Heart right ventricle (tissue), 16 donors: ENCODE data around the gene SERTAD4. TPM values are rescaled to one million over a fixed set of nuclear protein-coding genes. Genes with fewer than 3 reads are reported as not detected.

Experiments used
- ATAC-seq, 8 donors: fragments of 200-7000 bp; cut with Tn5 transposase; one replicate each; pipeline ENCODE4 v1.9.1; 2020; ENCODE audit warnings: mild to moderate bottlenecking in 8 of 8, moderate library complexity in 8 of 8, moderate number of reproducible peaks in 1 of 8
- DNase-seq, 2 donors: peaks; one replicate each; pipeline ENCODE4 v3.0.0-alpha.2; 2020
- H3K27ac ChIP-seq, 10 donors: fragments of 200-600 bp; sonication (generic) in 2 of 10; one replicate each; pipeline versions ENCODE4 v1.5.0 to v1.8.0; 2020 to 2022; ENCODE audit warnings: mild to moderate bottlenecking in 3 of 10
- H3K27me3 ChIP-seq, 7 donors: fragments of 200-600 bp; one replicate each; pipeline ENCODE4 v1.8.0; 2021 to 2022; ENCODE audit warnings: mild to moderate bottlenecking in 2 of 7
- H3K36me3 ChIP-seq, 9 donors: fragments of 200-600 bp; sonication (generic) in 1 of 9; one replicate each; pipeline versions ENCODE4 v1.5.0 to v1.8.0; 2020 to 2022; ENCODE audit warnings: mild to moderate bottlenecking in 2 of 9
- H3K4me1 ChIP-seq, 9 donors: fragments of 200-600 bp; sonication (generic) in 1 of 9; one replicate each; pipeline versions ENCODE4 v1.5.0 to v1.8.0; 2020 to 2022; ENCODE audit warnings: mild to moderate bottlenecking in 4 of 9
- H3K4me3 ChIP-seq, 10 donors: fragments of 200-600 bp; sonication (generic) in 2 of 10; one replicate each; pipeline versions ENCODE4 v1.5.0 to v1.8.0; 2020 to 2022; ENCODE audit warnings: mild to moderate bottlenecking in 7 of 10, moderate library complexity in 2 of 10
- H3K9me3 ChIP-seq, 11 donors: fragments of 200-600 bp in 10 of 11; sonication (generic) in 2 of 11; one replicate each; pipeline versions ENCODE4 v1.5.0 to v1.8.0; 2013 to 2022; ENCODE audit warnings: mild to moderate bottlenecking in 2 of 11, control low read depth in 1 of 11, moderate library complexity in 1 of 11
- CTCF ChIP-seq, 9 donors: fragments of 200-600 bp; sonication (generic) in 2 of 9; IDR thresholded peaks; one replicate each; pipeline versions ENCODE4 v1.5.0 to v1.8.0; 2021 to 2022; ENCODE audit warnings: antibody characterized with exemption in 9 of 9, mild to moderate bottlenecking in 5 of 9, moderate library complexity in 1 of 9
- WGBS, 2 donors: extraction: QIAGEN DNeasy Blood & Tissue Kit; methylation state at CpG; one replicate each; pipeline ENCODE4 v1.1.7; 2013; ENCODE audit warnings: inconsistent platforms in 1 of 2; 5-methylcytosine and 5-hydroxymethylcytosine counted together
- intact Hi-C, 10 donors: fragments of 100-400 bp; cut with DNase I; formaldehyde crosslinking; loops; one replicate each; pipeline versions ENCODE4 v1.11.1 to v1.14.2; 2022
- polyA plus RNA-seq, 2 donors: library from polyadenylated mRNA; stranded (reverse); fragments of 200-250 nt; gene quantifications; one replicate each; pipeline ENCODE4 v1.2.3, GENCODE V29; 2013
- total RNA-seq, 10 donors: library from RNA; stranded (reverse); fragmentation: NEBNext Ultra II Directional in 3 of 10; extraction: Animal tissue kit (Norgen Biotek cat#: 25700) in 3 of 10; gene quantifications; one replicate each; pipeline versions ENCODE4 v1.2.1 to v1.2.4, GENCODE V29; 2021 to 2023
- donor health status: Arrhythmogenic right ventricular cardiomyopathy.
- donor health status: ischemic (EF 13 %, LVEDD 7.1; RV severe dilation, severe dysfunction).
- donor health status: healthy with polysubstance abuse.
- donor health status: DM: no; HTN: yes; CAD: no.
- donor health status: DM: no; HTN: no; CAD: no.
- donor health status: ischemic (EF 25% LVEDD 6.9; RV normal size, moderate dysfunction).
- donor health status: ischemic (EF 25% LVEDD 5.7; RV mildly dilated, moderate dysfunction).
- donor health status: healthy.
- donor health status: DM: yes; HTN: yes; CAD: no.
- donor health status: Ischemic cardiomyopathy.
- donor health status: ischemic (EF 35%, LVEDD 5.7; RV mildly dilated, moderate dysfunction).
- donor health status: nonischemic (EF 11% LVEDD 7.7; RV severe dilation, severe dysfunction).
- donor health status: DM: yes; HTN: yes; CAD: no.
- donor health status: PGD.
- donor health status: ischemic (EF 29% LVEDD 5.4; RV normal size, mild dysfunction).
- donor health status: nonischemic (EF 23%, LVEDD 6.1; RV moderate dilation, normal function).

The SERTAD4 gene
- total and polyA plus RNA-seq, 12 donors, result 1.5 to 5.4 (median 2.4) TPM

GRCh38 chr1:210237479-210237878 is 4.9 kb downstream of the SERTAD4 start:
- intact Hi-C loops, result loop anchor here in 4 of 10 donors (5.0 to 10.0 kb wide), 2 partner anchors 55 to 57 kb away; no protein-coding TSS in a partner anchor
- WGBS, 2 donors, result 57 to 67% methylated on average over 5 of the region's 5 CpGs
- Histone ChIP-seq H3K36me3 (peaks cover 0 to 12% (median 0%) of the 10 kb centered on the region in 9 donors), H3K4me3 (peak overlapping the region in 8 of 10 donors; percentile 3 to 39 (median 18)), H3K4me1 (peaks cover 0 to 46% (median 37%) of the 10 kb centered on the region in 9 donors), H3K27ac (peak overlapping the region; percentile 7 to 96 (median 63)), H3K9me3 (no peaks in the 10 kb centered on the region), H3K27me3 (peaks cover 0 to 58% (median 3%) of the 10 kb centered on the region in 7 donors)
- no peak for TF ChIP-seq CTCF (IDR thresholded peaks at IDR 0.05)
- ATAC-seq (no peak), DNase-seq (no peak)

GRCh38 chr1:210237981-210238380 is 5.4 kb downstream of the SERTAD4 start:
- Histone ChIP-seq H3K36me3 (peaks cover 0 to 13% (median 0%) of the 10 kb centered on the region in 9 donors), H3K9me3 (no peaks in the 10 kb centered on the region), H3K27me3 (peaks cover 0 to 55% (median 3%) of the 10 kb centered on the region in 7 donors), H3K4me1 (peaks cover 0 to 45% (median 37%) of the 10 kb centered on the region in 9 donors), H3K4me3 (peak overlapping the region in 7 of 10 donors; percentile 3 to 39 (median 19)), H3K27ac (peak overlapping the region in 7 of 10 donors; percentile 7 to 96 (median 69))
- intact Hi-C loops, result loop anchor here in 4 of 10 donors (5.0 to 10.0 kb wide), 2 partner anchors 54 to 57 kb away; no protein-coding TSS in a partner anchor
- WGBS, 2 donors, result 69 to 74% methylated on average over 8 of the region's 8 CpGs
- no peak for TF ChIP-seq CTCF (IDR thresholded peaks at IDR 0.05)
- ATAC-seq (no peak), DNase-seq (no peak)

GRCh38 chr1:210239349-210240111 is 6.9 kb downstream of the SERTAD4 start:
- H3K4me1 ChIP-seq, result peaks cover 0 to 40% (median 26%) of the 10 kb centered on the region in 9 donors
- H3K27ac ChIP-seq, result peak overlapping the region in 4 of 10 donors; percentile 6 to 96 (median 24)
- WGBS, 2 donors, result 61 to 69% methylated on average over 7 of the region's 7 CpGs
- no peak for DNase-seq
- H3K9me3 ChIP-seq, result no peaks in the 10 kb centered on the region
- TF ChIP-seq CTCF (IDR thresholded peaks at IDR 0.05), result peak in 7 of 9 donors; percentile 23 to 51 (median 46)
- H3K4me3 ChIP-seq, result peak overlapping the region in 2 of 10 donors; percentile 2 to 14
- peaks cover 0 to 13% (median 0%) of the 10 kb centered on the region in 9 donors for H3K36me3 ChIP-seq
- peak in 1 of 8 donors; percentile 41 for ATAC-seq
- intact Hi-C loops, result loop anchor here in 4 of 10 donors (5.0 to 10.0 kb wide), 2 partner anchors 53 to 55 kb away; no protein-coding TSS in a partner anchor
- H3K27me3 ChIP-seq, result peaks cover 0 to 39% (median 0%) of the 10 kb centered on the region in 7 donors

- ATAC-seq, result no peak
- Histone ChIP-seq H3K36me3 (peaks cover 0 to 13% (median 0%) of the 10 kb centered on the region in 9 donors), H3K27me3 (peaks cover 0 to 23% (median 0%) of the 10 kb centered on the region in 7 donors), H3K4me3 (no peak overlapping the region), H3K27ac (no peak overlapping the region), H3K9me3 (no peaks in the 10 kb centered on the region), H3K4me1 (peaks cover 0 to 39% (median 22%) of the 10 kb centered on the region in 9 donors)
- intact Hi-C loops, result no loop called here
- no peak for TF ChIP-seq CTCF (IDR thresholded peaks at IDR 0.05)
- DNase-seq, result no peak
- 89 to 91% methylated on average over 5 of the region's 5 CpGs for WGBS, 2 donors
These were observed 8.5 kb downstream of the SERTAD4 start for GRCh38 chr1:210241121-210241520.
